Endothelial cell of coronary artery (primary cell): ENCODE data around the gene PPM1G. TPM values are rescaled to one million over a fixed set of nuclear protein-coding genes. Genes with fewer than 3 reads are reported as not detected.

ENCODE experiments used
- total RNA-seq: library from RNA; depleted of rRNA; stranded (reverse); fragments of >200 nt; gene quantifications from 2 replicates; pipeline ENCODE4 v1.2.3, GENCODE V29; 2014

Gene PPM1G, protein sequence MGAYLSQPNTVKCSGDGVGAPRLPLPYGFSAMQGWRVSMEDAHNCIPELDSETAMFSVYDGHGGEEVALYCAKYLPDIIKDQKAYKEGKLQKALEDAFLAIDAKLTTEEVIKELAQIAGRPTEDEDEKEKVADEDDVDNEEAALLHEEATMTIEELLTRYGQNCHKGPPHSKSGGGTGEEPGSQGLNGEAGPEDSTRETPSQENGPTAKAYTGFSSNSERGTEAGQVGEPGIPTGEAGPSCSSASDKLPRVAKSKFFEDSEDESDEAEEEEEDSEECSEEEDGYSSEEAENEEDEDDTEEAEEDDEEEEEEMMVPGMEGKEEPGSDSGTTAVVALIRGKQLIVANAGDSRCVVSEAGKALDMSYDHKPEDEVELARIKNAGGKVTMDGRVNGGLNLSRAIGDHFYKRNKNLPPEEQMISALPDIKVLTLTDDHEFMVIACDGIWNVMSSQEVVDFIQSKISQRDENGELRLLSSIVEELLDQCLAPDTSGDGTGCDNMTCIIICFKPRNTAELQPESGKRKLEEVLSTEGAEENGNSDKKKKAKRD
- total RNA-seq = 139 and 157 TPM in 2 replicates

DNA sequence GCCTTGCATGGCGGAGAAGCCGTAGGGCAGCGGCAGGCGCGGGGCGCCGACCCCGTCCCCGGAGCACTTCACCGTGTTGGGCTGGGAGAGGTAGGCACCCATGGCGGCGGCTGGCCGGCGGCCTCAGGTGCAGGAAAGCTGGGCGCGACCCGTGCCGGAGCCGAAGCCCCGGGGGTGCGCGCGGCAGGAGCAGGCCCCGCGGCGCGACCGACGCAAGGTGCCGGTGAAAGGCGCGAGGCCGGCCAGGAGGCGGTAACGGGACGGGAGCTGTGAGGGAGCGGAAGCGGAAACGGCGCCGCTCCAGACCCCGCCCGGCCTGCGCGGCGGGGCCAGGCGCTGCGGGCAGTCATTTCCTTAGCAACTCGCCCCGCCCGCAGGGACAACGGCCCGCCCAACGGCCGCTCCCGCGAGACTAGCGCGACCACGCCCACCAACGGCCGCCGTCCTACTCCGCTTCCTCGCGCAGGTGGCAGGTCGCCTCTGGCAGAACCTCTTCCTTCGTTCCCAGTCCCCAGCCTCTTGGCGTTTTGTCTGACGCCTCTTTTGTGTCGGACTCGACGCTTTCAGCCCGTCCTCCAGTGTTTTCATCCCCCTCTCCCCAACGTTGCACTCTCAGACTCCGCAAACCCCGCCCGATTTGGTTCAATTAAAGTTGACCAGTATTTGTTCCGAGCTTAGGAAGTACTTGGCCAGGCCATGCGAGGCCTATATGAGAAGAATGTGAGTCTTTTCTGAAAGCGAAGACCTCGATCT lies at the start of gene PPM1G:
Gene PPM1G (minus strand): TSS at position 271 of the 753 bp plus-strand sequence. CDS start 169 bp downstream, at position 102.

DNA sequence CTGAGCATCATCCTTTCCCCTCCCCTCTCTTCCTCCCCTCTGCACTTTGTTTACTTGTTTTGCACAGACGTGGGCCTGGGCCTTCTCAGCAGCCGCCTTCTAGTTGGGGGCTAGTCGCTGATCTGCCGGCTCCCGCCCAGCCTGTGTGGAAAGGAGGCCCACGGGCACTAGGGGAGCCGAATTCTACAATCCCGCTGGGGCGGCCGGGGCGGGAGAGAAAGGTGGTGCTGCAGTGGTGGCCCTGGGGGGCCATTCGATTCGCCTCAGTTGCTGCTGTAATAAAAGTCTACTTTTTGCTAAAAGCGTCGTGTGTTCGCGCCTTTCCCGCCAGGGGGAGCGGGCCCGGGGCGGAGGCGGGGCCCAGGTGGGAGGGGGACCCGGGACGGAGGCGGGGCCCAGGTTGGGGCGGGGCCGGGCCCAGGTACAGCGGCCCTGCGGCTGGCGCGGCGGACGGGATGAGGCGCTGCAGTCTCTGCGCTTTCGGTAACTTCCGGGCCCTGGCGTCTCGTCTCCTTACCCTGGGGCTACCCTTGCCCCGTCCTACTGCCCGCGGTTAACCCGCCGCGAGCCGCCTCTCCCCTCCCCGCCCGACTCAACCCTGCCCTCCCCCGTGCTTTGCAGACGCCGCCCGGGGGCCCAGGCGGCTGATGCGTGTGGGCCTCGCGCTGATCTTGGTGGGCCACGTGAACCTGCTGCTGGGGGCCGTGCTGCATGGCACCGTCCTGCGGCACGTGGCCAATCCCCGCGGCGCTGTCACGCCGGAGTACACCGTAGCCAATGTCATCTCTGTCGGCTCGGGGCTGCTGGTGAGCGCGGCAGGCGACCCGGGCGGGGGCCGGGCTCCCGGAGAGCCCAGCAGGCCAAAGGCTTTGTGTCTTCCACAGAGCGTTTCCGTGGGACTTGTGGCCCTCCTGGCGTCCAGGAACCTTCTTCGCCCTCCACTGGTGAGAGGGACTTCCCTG lies 32.8 kb upstream of the PPM1G start, which contains the start of gene KRTCAP3:
Gene KRTCAP3 (plus strand): TSS at position 424 of the 962 bp plus-strand sequence. CDS start 32 bp downstream, at position 456.

DNA sequence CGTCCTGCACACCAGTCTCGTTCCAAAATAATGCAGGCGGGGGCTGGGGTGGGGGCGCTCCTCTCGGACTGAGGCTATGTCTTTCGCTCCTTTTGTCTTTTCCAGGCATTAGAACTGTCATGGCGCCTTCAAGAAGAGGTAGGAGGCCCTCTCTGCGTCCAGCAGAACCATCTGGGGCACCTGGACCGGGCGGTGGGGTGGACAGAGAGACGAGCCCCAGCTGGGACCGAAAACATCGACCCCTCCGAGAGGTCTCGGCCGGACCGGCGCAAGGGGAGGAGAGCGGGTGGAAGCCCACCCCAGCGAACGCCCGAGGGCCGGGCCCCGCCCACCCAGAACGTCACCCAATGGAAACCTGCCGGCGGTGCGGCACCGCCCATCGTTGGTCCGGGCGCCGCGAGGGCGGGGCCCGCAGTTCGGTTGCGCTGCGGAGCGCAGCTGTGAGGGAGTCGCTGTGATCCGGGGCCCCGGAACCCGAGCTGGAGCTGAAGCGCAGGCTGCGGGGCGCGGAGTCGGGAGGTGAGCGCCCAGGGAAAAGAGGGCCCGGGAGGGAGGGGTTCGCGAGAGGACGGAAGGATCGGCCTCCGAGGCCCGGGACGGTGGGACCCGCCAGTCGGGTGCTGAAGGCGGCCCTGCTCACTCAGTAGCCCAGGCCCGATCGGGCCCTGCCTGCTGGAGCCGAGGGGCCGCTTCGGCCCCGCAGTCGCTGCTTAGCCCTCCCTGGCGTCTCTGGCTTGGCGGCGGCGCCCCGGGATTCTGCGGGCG lies 19.0 kb upstream of the PPM1G start, which contains the start of gene NRBP1:
Gene NRBP1 (plus strand): TSS at position 419 of the 765 bp plus-strand sequence. CDS start 4,643 bp downstream, outside the sequence.

DNA sequence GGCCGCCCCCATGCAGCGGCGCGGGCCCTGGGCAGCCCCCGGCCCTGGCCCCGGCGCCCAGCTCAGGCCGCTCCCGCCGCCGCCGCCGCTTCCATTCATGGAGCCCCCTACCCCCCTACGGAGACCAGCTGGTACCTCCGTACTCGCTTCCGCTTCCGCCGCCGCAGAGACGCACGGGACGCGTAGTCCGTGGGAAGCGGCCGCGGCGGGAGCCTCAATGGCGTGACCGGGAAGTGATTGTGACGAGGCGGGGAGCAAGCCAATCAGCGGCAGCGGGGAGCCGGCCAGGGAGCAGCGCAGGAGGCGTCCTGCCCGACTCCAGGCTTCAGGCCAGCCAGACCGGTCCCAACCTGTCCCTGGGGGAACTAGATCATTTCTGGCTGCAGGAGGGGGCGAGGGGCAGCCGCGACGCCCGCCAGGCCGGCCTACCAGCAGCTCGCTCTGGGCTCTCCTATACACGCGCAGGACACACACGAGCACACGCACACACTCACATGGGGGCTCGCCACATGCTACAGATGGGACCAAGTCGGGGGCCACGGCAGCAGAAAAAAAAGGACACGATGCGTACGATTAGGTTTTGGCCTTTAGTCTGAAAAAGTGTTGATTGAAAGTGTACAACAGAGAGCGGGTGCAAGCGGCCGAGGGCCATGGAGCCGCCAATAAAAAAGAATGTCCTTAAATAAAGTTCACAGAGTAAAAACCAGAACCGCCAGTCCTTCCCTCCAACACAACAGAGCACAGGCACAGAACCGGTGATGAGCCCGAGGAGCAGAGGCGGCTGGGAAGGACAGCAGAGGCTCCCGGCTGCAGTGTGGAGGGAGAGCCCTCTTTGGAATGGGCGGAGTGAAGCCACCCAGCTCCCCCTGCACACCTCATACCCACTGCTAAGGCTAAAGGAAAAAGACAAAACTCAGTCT lies 28.5 kb downstream of the PPM1G start, which contains the start of gene ZNF513:
Gene ZNF513 (minus strand): TSS at position 109 of the 920 bp plus-strand sequence. CDS start 208 bp downstream, outside the sequence.

DNA sequence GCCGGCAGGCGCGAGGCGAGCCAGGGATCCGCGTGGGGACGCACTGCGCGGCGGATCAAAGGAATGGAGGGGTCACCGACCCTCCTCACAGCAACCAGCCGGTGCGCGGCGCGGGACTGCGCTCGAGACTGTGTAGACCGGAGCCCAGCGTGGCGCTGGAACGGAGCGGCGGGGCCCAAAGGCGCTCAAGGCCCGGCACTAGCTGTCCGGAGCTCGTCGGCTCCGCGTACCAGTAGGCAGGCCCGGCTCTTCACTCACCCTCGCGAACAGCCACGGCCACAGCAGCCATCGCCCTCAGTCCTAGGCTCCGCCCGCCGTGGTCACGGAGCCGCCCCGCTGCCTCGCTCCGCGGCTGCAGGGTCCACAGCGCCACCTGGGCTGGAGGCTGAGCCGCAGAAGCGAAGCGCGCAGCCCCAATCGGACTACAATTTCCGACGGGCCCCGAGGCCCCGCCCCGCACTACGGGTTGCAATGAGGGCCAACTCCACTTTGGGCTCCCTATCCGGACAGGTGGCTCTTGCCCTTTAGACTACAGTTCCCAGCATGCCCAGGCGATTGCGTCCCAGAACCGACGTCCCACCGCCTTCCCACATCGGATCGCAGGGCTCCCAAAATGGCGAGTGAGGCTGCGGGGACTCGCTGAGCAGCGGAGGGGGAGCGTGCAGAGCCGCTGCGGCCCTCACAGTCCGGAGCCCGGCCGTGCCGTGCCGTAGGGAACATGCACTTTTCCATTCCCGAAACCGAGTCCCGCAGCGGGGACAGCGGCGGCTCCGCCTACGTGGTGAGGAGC lies 39.2 kb downstream of the PPM1G start, which contains the start of the genes EIF2B4 and SNX17:
Gene EIF2B4 (minus strand): TSS at position 313 of the 790 bp plus-strand sequence. CDS start 24 bp downstream, at position 289.
Gene SNX17 (plus strand): TSS at position 591 of the 790 bp plus-strand sequence. CDS start 128 bp downstream, at position 719.

DNA sequence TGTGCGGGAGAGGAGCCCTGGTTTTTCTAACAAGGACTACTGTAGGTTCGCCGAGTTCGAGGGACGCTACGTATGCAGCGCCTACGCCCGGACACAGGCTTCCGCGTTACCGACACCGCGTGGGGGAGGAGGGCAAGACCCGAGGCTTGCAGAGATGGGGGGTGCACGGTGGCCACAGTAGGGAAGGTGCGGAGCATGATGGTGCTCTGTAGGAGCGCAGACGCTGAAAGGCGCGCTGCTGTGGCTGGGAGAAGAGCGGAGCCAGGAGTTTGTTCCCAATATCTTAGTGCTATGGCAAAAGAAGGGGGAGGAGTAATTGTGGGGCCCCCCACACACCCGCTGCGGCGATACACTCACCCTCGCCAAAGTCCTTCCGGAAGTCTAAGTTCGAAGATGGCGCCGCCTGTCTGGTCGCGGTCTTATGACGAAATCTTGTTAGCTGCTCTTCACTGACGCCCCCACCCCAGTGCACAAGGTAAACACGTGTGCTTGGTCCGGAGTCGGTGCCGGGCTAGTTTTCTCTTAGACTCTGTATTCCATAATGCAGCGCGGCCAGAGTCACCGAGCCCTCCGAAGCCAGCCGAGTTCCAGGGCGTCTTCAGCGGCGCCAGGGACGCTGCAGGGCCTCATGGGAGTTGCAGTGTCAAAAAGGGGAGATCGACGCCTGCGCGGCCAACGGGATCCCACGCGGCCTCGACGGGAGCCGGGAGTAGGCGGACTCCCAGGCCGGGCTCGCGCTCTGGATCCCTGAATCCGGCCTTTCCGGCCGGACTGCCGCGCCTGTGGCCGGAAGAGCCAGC lies 52.8 kb downstream of the PPM1G start, which contains the start of gene GTF3C2:
Gene GTF3C2 (minus strand): TSS at position 383 of the 800 bp plus-strand sequence. CDS start 13,210 bp downstream, outside the sequence.

Other genes with a start within 250 kb of the PPM1G start
- 94.9 and 128 TPM in 2 replicates for gene ATRAID, start 197.6 kb downstream of the PPM1G start, total RNA-seq
- gene SLC5A6, start 197.3 kb downstream of the PPM1G start, total RNA-seq = 19.7 and 27.9 TPM in 2 replicates
- gene CAD, start 192.2 kb downstream of the PPM1G start, total RNA-seq = 46.6 and 50.3 TPM in 2 replicates
- not detected in 2 replicates for gene SLC30A3, start 146.5 kb downstream of the PPM1G start, total RNA-seq
- gene DNAJC5G, start 134.2 kb downstream of the PPM1G start, total RNA-seq = not detected in 2 replicates
- not detected in 2 replicates for gene TRIM54, start 127.2 kb downstream of the PPM1G start, total RNA-seq
- gene UCN, start 101.1 kb downstream of the PPM1G start, total RNA-seq = 0.09 and 0.19 TPM in 2 replicates
- 28.9 and 40.7 TPM in 2 replicates for gene MPV17, start 86.5 kb downstream of the PPM1G start, total RNA-seq
- gene GTF3C2, start 52.8 kb downstream of the PPM1G start, total RNA-seq = 23.6 and 23.8 TPM in 2 replicates
- 38.6 and 38.8 TPM in 2 replicates for gene EIF2B4, start 39.3 kb downstream of the PPM1G start, total RNA-seq
- gene SNX17, start 39.0 kb downstream of the PPM1G start, total RNA-seq = 106 and 114 TPM in 2 replicates
- 6.2 and 7.6 TPM in 2 replicates for gene ZNF513, start 28.9 kb downstream of the PPM1G start, total RNA-seq
- gene NRBP1, start 19.0 kb upstream of the PPM1G start, total RNA-seq = 107 and 112 TPM in 2 replicates
- gene KRTCAP3, start 32.8 kb upstream of the PPM1G start, total RNA-seq = not detected in 2 replicates
- 26.2 and 28.0 TPM in 2 replicates for gene IFT172, start 80.2 kb upstream of the PPM1G start, total RNA-seq
- gene FNDC4, start 85.6 kb upstream of the PPM1G start, total RNA-seq = 30.1 and 31.8 TPM in 2 replicates
- gene GCKR, start 87.2 kb upstream of the PPM1G start, total RNA-seq = 6.7 and 9.3 TPM in 2 replicates
- 16.0 and 17.3 TPM in 2 replicates for gene ZNF512, start 173.5 kb upstream of the PPM1G start, total RNA-seq
- 1.3 and 1.5 TPM in 2 replicates for gene CCDC121, start 219.4 kb upstream of the PPM1G start, total RNA-seq
- 39.6 and 45.3 TPM in 2 replicates for gene GPN1, start 219.5 kb upstream of the PPM1G start, total RNA-seq